Neural progenitor cell (in vitro differentiated cells): ENCODE data around the gene STEAP1B.

Experiments used
- EZH2phosphoT487 ChIP-seq: fragments of 200-600 bp; sonication (generic); IDR thresholded peaks from 2 replicates; pipeline ENCODE4 v1.6.1; 2017; ENCODE audit warnings: antibody characterized with exemption
- TF ChIP-seq, protein P1 (sequence below): fragments of 200-600 bp; sonication (generic); IDR thresholded peaks from 2 replicates; pipeline ENCODE4 v1.5.1; 2017; ENCODE audit warnings: antibody characterized with exemption, mild to moderate bottlenecking

- TF ChIP-seq EZH2phosphoT487, result no peak
- TF ChIP-seq, protein P1, sequence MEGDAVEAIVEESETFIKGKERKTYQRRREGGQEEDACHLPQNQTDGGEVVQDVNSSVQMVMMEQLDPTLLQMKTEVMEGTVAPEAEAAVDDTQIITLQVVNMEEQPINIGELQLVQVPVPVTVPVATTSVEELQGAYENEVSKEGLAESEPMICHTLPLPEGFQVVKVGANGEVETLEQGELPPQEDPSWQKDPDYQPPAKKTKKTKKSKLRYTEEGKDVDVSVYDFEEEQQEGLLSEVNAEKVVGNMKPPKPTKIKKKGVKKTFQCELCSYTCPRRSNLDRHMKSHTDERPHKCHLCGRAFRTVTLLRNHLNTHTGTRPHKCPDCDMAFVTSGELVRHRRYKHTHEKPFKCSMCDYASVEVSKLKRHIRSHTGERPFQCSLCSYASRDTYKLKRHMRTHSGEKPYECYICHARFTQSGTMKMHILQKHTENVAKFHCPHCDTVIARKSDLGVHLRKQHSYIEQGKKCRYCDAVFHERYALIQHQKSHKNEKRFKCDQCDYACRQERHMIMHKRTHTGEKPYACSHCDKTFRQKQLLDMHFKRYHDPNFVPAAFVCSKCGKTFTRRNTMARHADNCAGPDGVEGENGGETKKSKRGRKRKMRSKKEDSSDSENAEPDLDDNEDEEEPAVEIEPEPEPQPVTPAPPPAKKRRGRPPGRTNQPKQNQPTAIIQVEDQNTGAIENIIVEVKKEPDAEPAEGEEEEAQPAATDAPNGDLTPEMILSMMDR, result no peak
Measured at GRCh38 chr7:22457471-22457870, 42.5 kb downstream of the STEAP1B start.
